ENCODE data around the gene MAGOHB. TPM values are rescaled to one million over a fixed set of nuclear protein-coding genes. Genes with fewer than 3 reads are reported as not detected.

MAGOHB gene
- polyA plus RNA-seq, 4 donors = 4.9 to 27.7 (median 20.7) TPM

DNA sequence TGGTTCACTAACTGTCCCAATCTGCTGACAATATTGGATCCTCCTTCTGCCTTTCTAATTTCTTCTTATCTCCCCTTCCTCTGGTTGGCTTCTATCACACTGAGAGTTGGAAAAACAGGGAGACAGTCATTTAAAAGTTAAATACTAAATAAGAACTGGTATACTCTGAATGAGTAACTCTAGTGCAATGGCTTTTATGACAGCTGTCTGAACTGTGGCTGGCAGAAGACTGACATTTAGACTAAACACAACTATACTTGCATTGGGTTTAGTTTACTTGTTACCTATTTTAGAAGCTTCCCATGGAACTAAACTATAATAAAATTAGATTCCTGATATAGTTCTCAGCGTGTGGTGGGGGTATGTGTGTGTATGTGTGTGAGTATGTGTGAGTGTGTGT is 7.9 kb upstream of the MAGOHB start:
- no peak for FAIRE-seq
- Histone ChIP-seq H3K4me1 (ENCODE audit: control insufficient read depth in 3 of 3, insufficient read depth in 2 of 3, low read depth in 1 of 3, low read length in 2 of 3) (no peaks in the 10 kb centered on the region), H3K27ac (ENCODE audit: low read depth in 1 of 3, low read length in 2 of 3) (no peak overlapping the region), H3K36me3 (ENCODE audit: control insufficient read depth in 3 of 3, insufficient read depth in 2 of 3, low read depth in 1 of 3, low read length in 3 of 3) (peaks cover 0 to 8% (median 0%) of the 10 kb centered on the region in 3 donors), H3K4me3 (ENCODE audit: low read depth in 1 of 3, low read length in 3 of 3) (no peak overlapping the region), H3K9me3 (ENCODE audit: control insufficient read depth in 2 of 2, insufficient read depth in 1 of 2, low read depth in 1 of 2, low read length in 1 of 2) (no peaks in the 10 kb centered on the region), H3K27me3 (ENCODE audit: control insufficient read depth in 3 of 3, insufficient read depth in 3 of 3, low read length in 3 of 3) (peaks cover 0 to 8% (median 0%) of the 10 kb centered on the region in 3 donors)
- 83 to 93% (median 88%) methylated on average over 1 of the region's 1 CpG for WGBS, 3 donors
- DNase-seq = no peak

- Histone ChIP-seq H3K9me3 (ENCODE audit: control insufficient read depth in 2 of 2, insufficient read depth in 1 of 2, low read depth in 1 of 2, low read length in 1 of 2) (no peaks in the 10 kb centered on the region), H3K27ac (ENCODE audit: low read depth in 1 of 3, low read length in 2 of 3) (no peak overlapping the region), H3K4me1 (ENCODE audit: control insufficient read depth in 3 of 3, insufficient read depth in 2 of 3, low read depth in 1 of 3, low read length in 2 of 3) (no peaks in the 10 kb centered on the region), H3K36me3 (ENCODE audit: control insufficient read depth in 3 of 3, insufficient read depth in 2 of 3, low read depth in 1 of 3, low read length in 3 of 3) (peaks cover 0 to 8% (median 0%) of the 10 kb centered on the region in 3 donors), H3K27me3 (ENCODE audit: control insufficient read depth in 3 of 3, insufficient read depth in 3 of 3, low read length in 3 of 3) (peaks cover 0 to 8% (median 0%) of the 10 kb centered on the region in 3 donors), H3K4me3 (ENCODE audit: low read depth in 1 of 3, low read length in 3 of 3) (no peak overlapping the region)
- WGBS, 3 donors = 85 to 88% (median 88%) methylated on average over 10 of the region's 10 CpGs
- FAIRE-seq = no peak
- DNase-seq = no peak
These were observed 6.8 kb upstream of the MAGOHB start for GRCh38 chr12:10620078-10620779.

DNA sequence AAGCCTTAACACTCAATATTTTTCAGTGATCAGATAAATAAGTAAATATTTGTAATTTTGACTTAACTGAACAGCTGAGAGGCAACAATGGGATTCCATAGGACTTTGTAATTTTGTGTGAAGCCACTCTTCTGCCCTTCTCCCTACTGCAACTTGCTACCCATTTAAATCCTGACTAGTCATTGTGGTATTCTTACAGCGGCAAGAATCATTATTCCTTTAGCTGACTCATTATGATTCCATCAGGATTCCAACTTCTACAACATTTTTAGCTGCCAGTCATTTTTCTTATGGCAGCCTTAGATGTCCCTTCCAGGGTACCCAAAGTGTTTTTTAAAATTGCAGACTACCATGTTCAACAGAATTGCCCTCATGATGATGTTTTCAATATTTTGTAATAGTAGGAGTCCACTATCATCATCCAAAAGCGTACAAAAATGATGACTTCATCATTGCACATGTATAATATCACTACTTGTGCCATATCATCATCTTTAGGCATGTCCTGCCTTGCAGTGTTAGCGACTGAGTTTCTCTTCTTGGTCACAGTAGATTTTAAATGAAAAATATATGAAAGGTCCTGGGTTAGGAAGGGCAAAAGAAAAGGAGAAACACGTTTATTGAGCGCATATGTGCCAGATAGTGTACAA is 5.1 kb upstream of the MAGOHB start:
- 77 to 92% (median 78%) methylated on average over 5 of the region's 5 CpGs for WGBS, 3 donors
- DNase-seq (no peak), FAIRE-seq (no peak)
- no peak overlapping the region for H3K4me3 ChIP-seq (ENCODE audit: low read depth in 1 of 3, low read length in 3 of 3)
- H3K36me3 ChIP-seq (ENCODE audit: control insufficient read depth in 3 of 3, insufficient read depth in 2 of 3, low read depth in 1 of 3, low read length in 3 of 3) = peaks cover 0 to 8% (median 0%) of the 10 kb centered on the region in 3 donors
- H3K27ac ChIP-seq (ENCODE audit: low read depth in 1 of 3, low read length in 2 of 3) = no peak overlapping the region
- H3K27me3 ChIP-seq (ENCODE audit: control insufficient read depth in 3 of 3, insufficient read depth in 3 of 3, low read length in 3 of 3) = peaks cover 0 to 6% (median 0%) of the 10 kb centered on the region in 3 donors
- H3K4me1 ChIP-seq (ENCODE audit: control insufficient read depth in 3 of 3, insufficient read depth in 2 of 3, low read depth in 1 of 3, low read length in 2 of 3) = no peaks in the 10 kb centered on the region
- no peaks in the 10 kb centered on the region for H3K9me3 ChIP-seq (ENCODE audit: control insufficient read depth in 2 of 2, insufficient read depth in 1 of 2, low read depth in 1 of 2, low read length in 1 of 2)

DNA sequence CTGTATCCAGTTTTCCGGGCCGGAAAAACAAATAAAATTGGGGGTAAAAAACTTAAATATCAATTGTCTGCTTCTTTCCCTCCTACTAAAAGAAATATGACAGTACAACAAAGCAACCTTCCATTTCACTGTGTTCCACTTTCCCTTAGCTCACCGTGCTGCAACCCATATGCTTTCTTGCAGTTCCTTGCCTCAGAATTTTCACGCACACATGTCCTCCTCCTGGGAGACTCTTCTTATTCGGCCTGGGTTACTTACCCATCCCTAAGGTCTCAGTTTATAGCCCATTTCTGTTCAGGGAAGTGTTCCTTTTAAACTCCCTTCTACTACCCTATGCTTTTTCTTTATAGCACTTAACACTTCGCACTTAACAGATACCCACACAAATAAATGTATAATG is 4.5 kb upstream of the MAGOHB start:
- no peaks in the 10 kb centered on the region for H3K4me1 ChIP-seq (ENCODE audit: control insufficient read depth in 3 of 3, insufficient read depth in 2 of 3, low read depth in 1 of 3, low read length in 2 of 3)
- H3K4me3 ChIP-seq (ENCODE audit: low read depth in 1 of 3, low read length in 3 of 3) = no peak overlapping the region
- WGBS, 3 donors = 86 to 97% (median 90%) methylated on average over 6 of the region's 6 CpGs
- peaks cover 0 to 6% (median 0%) of the 10 kb centered on the region in 3 donors for H3K27me3 ChIP-seq (ENCODE audit: control insufficient read depth in 3 of 3, insufficient read depth in 3 of 3, low read length in 3 of 3)
- FAIRE-seq (no peak), DNase-seq (no peak)
- no peaks in the 10 kb centered on the region for H3K9me3 ChIP-seq (ENCODE audit: control insufficient read depth in 2 of 2, insufficient read depth in 1 of 2, low read depth in 1 of 2, low read length in 1 of 2)
- no peak overlapping the region for H3K27ac ChIP-seq (ENCODE audit: low read depth in 1 of 3, low read length in 2 of 3)
- H3K36me3 ChIP-seq (ENCODE audit: control insufficient read depth in 3 of 3, insufficient read depth in 2 of 3, low read depth in 1 of 3, low read length in 3 of 3) = peaks cover 0 to 8% (median 0%) of the 10 kb centered on the region in 3 donors

- Histone ChIP-seq H3K27me3 (ENCODE audit: control insufficient read depth in 3 of 3, insufficient read depth in 3 of 3, low read length in 3 of 3) (peaks cover 0 to 6% (median 0%) of the 10 kb centered on the region in 3 donors), H3K4me1 (ENCODE audit: control insufficient read depth in 3 of 3, insufficient read depth in 2 of 3, low read depth in 1 of 3, low read length in 2 of 3) (peaks cover 0 to 4% (median 2%) of the 10 kb centered on the region in 3 donors), H3K4me3 (ENCODE audit: low read depth in 1 of 3, low read length in 3 of 3) (no peak overlapping the region), H3K36me3 (ENCODE audit: control insufficient read depth in 3 of 3, insufficient read depth in 2 of 3, low read depth in 1 of 3, low read length in 3 of 3) (peaks cover 0 to 7% (median 3%) of the 10 kb centered on the region in 3 donors), H3K9me3 (ENCODE audit: control insufficient read depth in 2 of 2, insufficient read depth in 1 of 2, low read depth in 1 of 2, low read length in 1 of 2) (no peaks in the 10 kb centered on the region), H3K27ac (ENCODE audit: low read depth in 1 of 3, low read length in 2 of 3) (no peak overlapping the region)
- no peak for DNase-seq
- 60 to 69% (median 64%) methylated on average over 4 of the region's 4 CpGs for WGBS, 3 donors
- no peak for FAIRE-seq
These were observed 2.1 kb upstream of the MAGOHB start for GRCh38 chr12:10615532-10615931.

- Histone ChIP-seq H3K27ac (ENCODE audit: low read depth in 1 of 3, low read length in 2 of 3) (peak overlapping the region in 2 of 3 donors; percentile 91 to 94), H3K27me3 (ENCODE audit: control insufficient read depth in 3 of 3, insufficient read depth in 3 of 3, low read length in 3 of 3) (no peaks in the 10 kb centered on the region), H3K4me3 (ENCODE audit: low read depth in 1 of 3, low read length in 3 of 3) (peak overlapping the region; percentile 53 to 94 (median 65)), H3K4me1 (ENCODE audit: control insufficient read depth in 3 of 3, insufficient read depth in 2 of 3, low read depth in 1 of 3, low read length in 2 of 3) (peaks cover 0 to 4% (median 2%) of the 10 kb centered on the region in 3 donors), H3K36me3 (ENCODE audit: control insufficient read depth in 3 of 3, insufficient read depth in 2 of 3, low read depth in 1 of 3, low read length in 3 of 3) (peaks cover 0 to 6% (median 3%) of the 10 kb centered on the region in 3 donors), H3K9me3 (ENCODE audit: control insufficient read depth in 2 of 2, insufficient read depth in 1 of 2, low read depth in 1 of 2, low read length in 1 of 2) (no peaks in the 10 kb centered on the region)
- 6 to 26% (median 10%) methylated on average over 4 of the region's 4 CpGs for WGBS, 3 donors
- DNase-seq (no peak), FAIRE-seq (no peak)
These were observed 604 bp upstream of the MAGOHB start for GRCh38 chr12:10614056-10614370.

- Histone ChIP-seq H3K27me3 (ENCODE audit: control insufficient read depth in 3 of 3, insufficient read depth in 3 of 3, low read length in 3 of 3) (no peaks in the 10 kb centered on the region), H3K4me1 (ENCODE audit: control insufficient read depth in 3 of 3, insufficient read depth in 2 of 3, low read depth in 1 of 3, low read length in 2 of 3) (peaks cover 0 to 4% (median 2%) of the 10 kb centered on the region in 3 donors), H3K4me3 (ENCODE audit: low read depth in 1 of 3, low read length in 3 of 3) (peak overlapping the region; percentile 55 to 94 (median 65)), H3K9me3 (ENCODE audit: control insufficient read depth in 2 of 2, insufficient read depth in 1 of 2, low read depth in 1 of 2, low read length in 1 of 2) (no peaks in the 10 kb centered on the region), H3K27ac (ENCODE audit: low read depth in 1 of 3, low read length in 2 of 3) (peak overlapping the region; percentile 64 to 94 (median 91)), H3K36me3 (ENCODE audit: control insufficient read depth in 3 of 3, insufficient read depth in 2 of 3, low read depth in 1 of 3, low read length in 3 of 3) (peaks cover 0 to 6% (median 0%) of the 10 kb centered on the region in 3 donors)
- DNase-seq (no peak), FAIRE-seq (no peak)
- 0% methylated on average over 6 of the region's 6 CpGs for WGBS, 3 donors
These were observed 443 bp downstream of the MAGOHB start for GRCh38 chr12:10612984-10613348.

DNA sequence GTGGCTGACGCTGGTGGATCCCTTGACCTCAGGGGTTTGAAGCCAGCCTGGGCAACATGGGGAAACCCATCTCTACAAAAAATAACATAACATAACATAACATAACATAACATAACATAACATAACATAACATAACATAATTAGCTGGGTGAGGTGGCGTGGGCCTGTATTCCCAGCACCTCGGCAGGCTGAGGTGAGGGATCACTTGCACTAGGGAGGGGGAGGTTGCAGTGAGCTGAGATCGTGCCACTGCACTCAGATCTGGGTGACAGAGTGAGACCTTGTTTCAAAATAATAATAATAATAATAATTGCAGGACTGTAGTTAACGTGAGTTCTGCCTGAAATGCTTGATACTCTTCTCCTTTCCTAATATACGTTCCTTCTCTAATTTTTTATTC is 1.3 kb downstream of the MAGOHB start:
- WGBS, 3 donors = 60 to 75% (median 72%) methylated on average over 6 of the region's 6 CpGs
- no peak for FAIRE-seq

More for the DNA sequence above, 1.3 kb downstream of the MAGOHB start:
- peak overlapping the region in 1 of 3 donors; percentile 94 for H3K4me3 ChIP-seq (ENCODE audit: low read depth in 1 of 3, low read length in 3 of 3)
- no peaks in the 10 kb centered on the region for H3K27me3 ChIP-seq (ENCODE audit: control insufficient read depth in 3 of 3, insufficient read depth in 3 of 3, low read length in 3 of 3)
- no peak overlapping the region for H3K27ac ChIP-seq (ENCODE audit: low read depth in 1 of 3, low read length in 2 of 3)
- peaks cover 0 to 4% (median 2%) of the 10 kb centered on the region in 3 donors for H3K4me1 ChIP-seq (ENCODE audit: control insufficient read depth in 3 of 3, insufficient read depth in 2 of 3, low read depth in 1 of 3, low read length in 2 of 3)
- H3K36me3 ChIP-seq (ENCODE audit: control insufficient read depth in 3 of 3, insufficient read depth in 2 of 3, low read depth in 1 of 3, low read length in 3 of 3) = peaks cover 1 to 6% (median 2%) of the 10 kb centered on the region in 3 donors
- no peaks in the 10 kb centered on the region for H3K9me3 ChIP-seq (ENCODE audit: control insufficient read depth in 2 of 2, insufficient read depth in 1 of 2, low read depth in 1 of 2, low read length in 1 of 2)
- DNase-seq = no peak
